ENCODE results near the gene TRIM23. TPM values are rescaled to one million over a fixed set of nuclear protein-coding genes. Genes with fewer than 3 reads are reported as not detected.

The TRIM23 gene
- polyA plus RNA-seq (2013): 8.0 TPM

DNA sequence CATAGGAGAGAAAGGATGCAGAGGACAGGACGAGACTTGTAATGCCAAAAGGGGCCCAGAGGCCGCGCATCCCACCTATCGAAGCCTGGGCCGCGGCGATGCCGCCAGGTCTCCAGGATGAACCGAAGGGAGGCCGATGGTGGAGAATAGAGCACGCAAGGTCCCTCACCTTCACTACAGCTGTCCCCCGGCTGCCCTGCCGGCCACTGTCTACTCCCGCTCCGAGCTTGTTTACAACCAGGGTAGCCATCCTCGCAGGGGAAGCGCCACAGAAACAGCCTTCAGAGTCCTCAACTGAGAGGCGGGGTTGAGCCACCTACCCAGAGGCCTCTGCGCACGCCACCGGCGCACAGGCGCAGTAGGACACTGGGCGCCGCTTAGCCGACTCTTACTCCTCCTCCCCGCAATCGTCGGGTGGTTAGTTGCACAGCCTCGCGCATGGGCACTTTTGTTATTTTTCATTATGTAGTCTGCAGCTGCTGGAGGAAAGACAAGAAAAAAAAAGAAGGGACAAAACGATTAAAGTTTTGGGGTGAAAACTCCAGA, at the start of gene TRIM23:
Gene TRIM23, minus strand, starts transcription at position 309 of the 546 bp plus-strand sequence. Its CDS starts 59 bp downstream, at position 250.
- 0% methylated on average over 26 of the region's 32 CpGs for WGBS (ENCODE audit: insufficient coverage)
- CTCF ChIA-PET: interaction anchor here (0.6 to 1.1 kb wide), 4 partner anchors 8 to 61 kb away, joined by 3 to 4 read pairs (median 3); partner anchors contain the start of genes CENPK and PPWD1
- POLR2A ChIA-PET: interaction anchor here (0.9 kb wide), 1 partner anchor 75 kb away, joined by 3 read pairs; no protein-coding TSS in a partner anchor

GRCh38 chr5:65672796-65673195, 48.7 kb upstream of the TRIM23 start:
- H3K4me3 ChIP-seq (ENCODE audit: control insufficient read depth in 1 of 7, extremely low read depth in 1 of 7, insufficient read depth in 4 of 7, low read depth in 2 of 7, low read length in 6 of 7): no peak overlapping the region
- H3K27ac ChIP-seq (ENCODE audit: insufficient read depth in 1 of 2, low read depth in 1 of 2, low read length in 2 of 2, poor library complexity in 1 of 2, severe bottlenecking in 2 of 2): no peak overlapping the region
- POLR2A ChIA-PET: no interaction called here
- WGBS (ENCODE audit: insufficient coverage): no CpG with 5 or more reads among the region's 1 CpG
- DNase-seq: no peak
- peaks cover 8 to 13% (median 9%) of the 10 kb centered on the region in 4 experiments for H3K36me3 ChIP-seq (ENCODE audit: control insufficient read depth in 4 of 4, insufficient read depth in 4 of 4, low read length in 3 of 4)
- no peaks in the 10 kb centered on the region for H3K4me1 ChIP-seq (ENCODE audit: control extremely low read depth in 1 of 4, control insufficient read depth in 4 of 4, insufficient read depth in 4 of 4, low read length in 3 of 4)
- CTCF ChIA-PET: interaction anchor here (0.6 kb wide), 1 partner anchor 28 kb away, joined by 3 read pairs; no protein-coding TSS in a partner anchor
- H3K27me3 ChIP-seq (replicated peaks in 2 of 5; ENCODE audit: control insufficient read depth in 4 of 5, insufficient read depth in 5 of 5, low read length in 4 of 5): no peaks in the 10 kb centered on the region
- no peaks in the 10 kb centered on the region for H3K9me3 ChIP-seq (ENCODE audit: control extremely low read depth in 1 of 5, control insufficient read depth in 4 of 5, insufficient read depth in 2 of 5, low read depth in 1 of 5, low read length in 4 of 5)

More for the DNA sequence above, at the start of gene TRIM23:
- Histone ChIP-seq H3K9me3 (ENCODE audit: control extremely low read depth in 1 of 5, control insufficient read depth in 4 of 5, insufficient read depth in 2 of 5, low read depth in 1 of 5, low read length in 4 of 5) (no peaks in the 10 kb centered on the region), H3K4me1 (ENCODE audit: control extremely low read depth in 1 of 4, control insufficient read depth in 4 of 4, insufficient read depth in 4 of 4, low read length in 3 of 4) (peaks cover 20 to 31% (median 25%) of the 10 kb centered on the region in 4 experiments), H3K27me3 (replicated peaks in 2 of 5; ENCODE audit: control insufficient read depth in 4 of 5, insufficient read depth in 5 of 5, low read length in 4 of 5) (no peaks in the 10 kb centered on the region), H3K4me3 (ENCODE audit: control insufficient read depth in 1 of 7, extremely low read depth in 1 of 7, insufficient read depth in 4 of 7, low read depth in 2 of 7, low read length in 6 of 7) (peak within 1 kb of the TSS; percentile 89 to 100 (median 98)), H3K27ac (ENCODE audit: insufficient read depth in 1 of 2, low read depth in 1 of 2, low read length in 2 of 2, poor library complexity in 1 of 2, severe bottlenecking in 2 of 2) (peak within 1 kb of the TSS; percentile 88 to 93), H3K36me3 (ENCODE audit: control insufficient read depth in 4 of 4, insufficient read depth in 4 of 4, low read length in 3 of 4) (peaks cover 0 to 4% (median 0%) of the 10 kb centered on the region in 4 experiments)
- DNase-seq: peak; percentile 94 to 97 (median 96)

- Histone ChIP-seq H3K9me3 (ENCODE audit: control extremely low read depth in 1 of 5, control insufficient read depth in 4 of 5, insufficient read depth in 2 of 5, low read depth in 1 of 5, low read length in 4 of 5) (no peaks in the 10 kb centered on the region), H3K27me3 (replicated peaks in 2 of 5; ENCODE audit: control insufficient read depth in 4 of 5, insufficient read depth in 5 of 5, low read length in 4 of 5) (no peaks in the 10 kb centered on the region), H3K27ac (ENCODE audit: insufficient read depth in 1 of 2, low read depth in 1 of 2, low read length in 2 of 2, poor library complexity in 1 of 2, severe bottlenecking in 2 of 2) (no peak overlapping the region), H3K4me3 (ENCODE audit: control insufficient read depth in 1 of 7, extremely low read depth in 1 of 7, insufficient read depth in 4 of 7, low read depth in 2 of 7, low read length in 6 of 7) (no peak overlapping the region), H3K36me3 (ENCODE audit: control insufficient read depth in 4 of 4, insufficient read depth in 4 of 4, low read length in 3 of 4) (peaks cover 12 to 19% (median 14%) of the 10 kb centered on the region in 4 experiments), H3K4me1 (ENCODE audit: control extremely low read depth in 1 of 4, control insufficient read depth in 4 of 4, insufficient read depth in 4 of 4, low read length in 3 of 4) (no peaks in the 10 kb centered on the region)
- POLR2A ChIA-PET: no interaction called here
- CTCF ChIA-PET: no interaction called here
- DNase-seq: no peak
- 81% methylated on average over 7 of the region's 7 CpGs for WGBS (ENCODE audit: insufficient coverage)
These were observed 44.6 kb upstream of the TRIM23 start for GRCh38 chr5:65668696-65669095.

DNA sequence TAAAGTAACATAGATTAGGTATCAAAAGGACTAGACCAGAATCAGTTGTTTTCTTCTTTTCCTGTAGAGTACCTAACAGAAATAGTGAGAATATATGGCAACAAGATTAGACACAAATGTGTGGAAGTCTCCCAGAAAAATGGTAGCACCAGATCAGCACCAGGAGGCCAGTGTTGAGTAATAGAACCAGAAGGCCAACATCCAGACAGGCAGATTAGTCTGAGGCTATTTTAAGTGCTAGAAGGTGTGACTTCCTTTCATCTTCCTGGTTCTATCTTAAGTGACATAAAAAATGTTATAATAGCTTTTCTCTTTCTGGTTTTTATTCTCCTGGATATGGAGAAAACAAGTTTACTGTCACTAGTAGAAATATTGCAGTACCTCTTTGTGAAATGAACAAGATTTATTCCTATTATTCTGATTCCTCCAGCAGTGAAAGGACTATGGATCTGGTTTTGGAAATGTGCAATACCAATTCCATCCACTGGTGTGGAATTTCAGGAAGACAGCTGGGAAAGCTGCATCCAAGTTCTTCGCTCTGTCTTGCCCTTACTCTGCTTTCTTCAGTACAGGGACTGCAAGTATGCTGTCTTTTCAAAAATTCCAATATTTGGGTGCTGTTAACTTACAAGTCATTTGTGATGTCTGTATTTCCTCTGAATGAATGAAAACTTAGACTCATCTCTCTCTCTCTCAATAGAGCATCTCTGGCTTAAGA, 39.8 kb upstream of the TRIM23 start:
- H3K4me1 ChIP-seq (ENCODE audit: control extremely low read depth in 1 of 4, control insufficient read depth in 4 of 4, insufficient read depth in 4 of 4, low read length in 3 of 4): no peaks in the 10 kb centered on the region
- no peak overlapping the region for H3K4me3 ChIP-seq (ENCODE audit: control insufficient read depth in 1 of 7, extremely low read depth in 1 of 7, insufficient read depth in 4 of 7, low read depth in 2 of 7, low read length in 6 of 7)
- DNase-seq: no peak
- H3K9me3 ChIP-seq (ENCODE audit: control extremely low read depth in 1 of 5, control insufficient read depth in 4 of 5, insufficient read depth in 2 of 5, low read depth in 1 of 5, low read length in 4 of 5): no peaks in the 10 kb centered on the region
- H3K36me3 ChIP-seq (ENCODE audit: control insufficient read depth in 4 of 4, insufficient read depth in 4 of 4, low read length in 3 of 4): peaks cover 11 to 19% (median 11%) of the 10 kb centered on the region in 4 experiments
- H3K27me3 ChIP-seq (replicated peaks in 2 of 5; ENCODE audit: control insufficient read depth in 4 of 5, insufficient read depth in 5 of 5, low read length in 4 of 5): no peaks in the 10 kb centered on the region
- no peak overlapping the region for H3K27ac ChIP-seq (ENCODE audit: insufficient read depth in 1 of 2, low read depth in 1 of 2, low read length in 2 of 2, poor library complexity in 1 of 2, severe bottlenecking in 2 of 2)
- 100% methylated on average over 1 of the region's 1 CpG for WGBS (ENCODE audit: insufficient coverage)
- POLR2A ChIA-PET: no interaction called here
- CTCF ChIA-PET: no interaction called here

GRCh38 chr5:65654713-65655112, 30.6 kb upstream of the TRIM23 start:
- H3K9me3 ChIP-seq (ENCODE audit: control extremely low read depth in 1 of 5, control insufficient read depth in 4 of 5, insufficient read depth in 2 of 5, low read depth in 1 of 5, low read length in 4 of 5): no peaks in the 10 kb centered on the region
- POLR2A ChIA-PET: no interaction called here
- no CpG with 5 or more reads among the region's 2 CpGs for WGBS (ENCODE audit: insufficient coverage)

DNA sequence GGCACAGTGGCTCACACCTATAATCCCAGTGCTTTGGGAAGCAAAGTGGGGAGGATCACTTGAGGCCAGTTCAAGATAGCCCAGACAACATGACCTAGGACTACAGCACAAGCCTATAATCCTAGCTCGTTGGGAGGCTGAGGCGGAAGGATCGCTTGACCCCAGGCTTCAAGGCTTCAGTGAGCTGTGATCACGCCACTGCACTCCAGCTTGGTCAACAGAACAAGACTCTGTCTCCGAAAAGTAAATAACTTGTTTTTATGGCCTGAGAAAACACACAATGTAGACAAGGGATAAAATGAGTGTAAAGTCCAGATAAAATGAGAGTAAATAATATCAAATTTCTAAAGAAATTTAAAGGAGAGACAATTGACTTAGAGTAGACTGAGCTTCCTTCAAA, 27.0 kb upstream of the TRIM23 start:
- ChIA-PET POLR2A (no interaction called here), CTCF (interaction anchor here (0.6 kb wide), 1 partner anchor 134 kb away, joined by 3 read pairs; no protein-coding TSS in a partner anchor)
- no peak overlapping the region for H3K27ac ChIP-seq (ENCODE audit: insufficient read depth in 1 of 2, low read depth in 1 of 2, low read length in 2 of 2, poor library complexity in 1 of 2, severe bottlenecking in 2 of 2)
- DNase-seq: no peak
- peaks cover 5 to 10% (median 9%) of the 10 kb centered on the region in 4 experiments for H3K36me3 ChIP-seq (ENCODE audit: control insufficient read depth in 4 of 4, insufficient read depth in 4 of 4, low read length in 3 of 4)
- no peaks in the 10 kb centered on the region for H3K9me3 ChIP-seq (ENCODE audit: control extremely low read depth in 1 of 5, control insufficient read depth in 4 of 5, insufficient read depth in 2 of 5, low read depth in 1 of 5, low read length in 4 of 5)
- WGBS (ENCODE audit: insufficient coverage): 100% methylated on average over 3 of the region's 5 CpGs
- no peaks in the 10 kb centered on the region for H3K4me1 ChIP-seq (ENCODE audit: control extremely low read depth in 1 of 4, control insufficient read depth in 4 of 4, insufficient read depth in 4 of 4, low read length in 3 of 4)
- no peak overlapping the region for H3K4me3 ChIP-seq (ENCODE audit: control insufficient read depth in 1 of 7, extremely low read depth in 1 of 7, insufficient read depth in 4 of 7, low read depth in 2 of 7, low read length in 6 of 7)
- H3K27me3 ChIP-seq (replicated peaks in 2 of 5; ENCODE audit: control insufficient read depth in 4 of 5, insufficient read depth in 5 of 5, low read length in 4 of 5): no peaks in the 10 kb centered on the region

More at GRCh38 chr5:65654713-65655112, 30.6 kb upstream of the TRIM23 start:
- CTCF ChIA-PET: no interaction called here
- DNase-seq: no peak
- H3K4me1 ChIP-seq (ENCODE audit: control extremely low read depth in 1 of 4, control insufficient read depth in 4 of 4, insufficient read depth in 4 of 4, low read length in 3 of 4): no peaks in the 10 kb centered on the region
- H3K27ac ChIP-seq (ENCODE audit: insufficient read depth in 1 of 2, low read depth in 1 of 2, low read length in 2 of 2, poor library complexity in 1 of 2, severe bottlenecking in 2 of 2): no peak overlapping the region
- H3K4me3 ChIP-seq (ENCODE audit: control insufficient read depth in 1 of 7, extremely low read depth in 1 of 7, insufficient read depth in 4 of 7, low read depth in 2 of 7, low read length in 6 of 7): no peak overlapping the region
- no peaks in the 10 kb centered on the region for H3K27me3 ChIP-seq (replicated peaks in 2 of 5; ENCODE audit: control insufficient read depth in 4 of 5, insufficient read depth in 5 of 5, low read length in 4 of 5)
- peaks cover 2 to 10% (median 7%) of the 10 kb centered on the region in 4 experiments for H3K36me3 ChIP-seq (ENCODE audit: control insufficient read depth in 4 of 4, insufficient read depth in 4 of 4, low read length in 3 of 4)

DNA sequence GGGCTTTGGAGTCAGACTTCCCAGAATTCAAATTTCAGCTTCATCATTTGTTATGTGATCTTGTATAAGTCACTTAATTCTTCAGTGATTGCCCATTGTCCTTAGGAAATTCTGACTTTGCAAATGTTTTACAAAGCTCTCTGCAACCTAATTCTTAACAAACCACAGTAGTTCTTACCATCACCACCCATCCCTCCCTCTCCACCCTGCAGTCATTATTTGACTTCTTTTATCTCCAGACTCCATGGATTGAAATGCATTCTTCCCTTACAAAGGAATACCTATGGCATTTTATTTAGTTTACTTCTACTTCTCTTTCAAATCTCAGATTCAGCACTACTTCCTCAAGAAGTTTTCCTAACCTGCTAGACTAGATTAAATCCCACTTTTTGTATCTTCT, 23.8 kb upstream of the TRIM23 start:
- Histone ChIP-seq H3K36me3 (ENCODE audit: control insufficient read depth in 4 of 4, insufficient read depth in 4 of 4, low read length in 3 of 4) (peaks cover 4 to 6% (median 6%) of the 10 kb centered on the region in 4 experiments), H3K9me3 (ENCODE audit: control extremely low read depth in 1 of 5, control insufficient read depth in 4 of 5, insufficient read depth in 2 of 5, low read depth in 1 of 5, low read length in 4 of 5) (no peaks in the 10 kb centered on the region), H3K27me3 (replicated peaks in 2 of 5; ENCODE audit: control insufficient read depth in 4 of 5, insufficient read depth in 5 of 5, low read length in 4 of 5) (no peaks in the 10 kb centered on the region), H3K4me1 (ENCODE audit: control extremely low read depth in 1 of 4, control insufficient read depth in 4 of 4, insufficient read depth in 4 of 4, low read length in 3 of 4) (no peaks in the 10 kb centered on the region), H3K4me3 (ENCODE audit: control insufficient read depth in 1 of 7, extremely low read depth in 1 of 7, insufficient read depth in 4 of 7, low read depth in 2 of 7, low read length in 6 of 7) (no peak overlapping the region), H3K27ac (ENCODE audit: insufficient read depth in 1 of 2, low read depth in 1 of 2, low read length in 2 of 2, poor library complexity in 1 of 2, severe bottlenecking in 2 of 2) (peak overlapping the region in 1 of 2 experiments; percentile 9)
- CTCF ChIA-PET: no interaction called here
- POLR2A ChIA-PET: no interaction called here
- DNase-seq: no peak
